HepG2 (cell line): Measurements from ENCODE around the gene HSPB2. TPM values are rescaled to one million over a fixed set of nuclear protein-coding genes. Genes with fewer than 3 reads are reported as not detected.

Source experiments
- ATAC-seq: fragments of 200-7000 bp; cut with Tn5 transposase; 3 replicates; pipeline ENCODE4 v1.9.1; 2020; ENCODE audit warnings: mild to moderate bottlenecking, moderate library complexity
- BruUV-seq: library from RNA; stranded (reverse); fragments of 400-500 nt; replicated peaks from 2 replicates; lab custom pipeline; 2021; lab: Mats Ljungman, UMichigan
- CTCF ChIA-PET: fragments of 300-600 bp; formaldehyde crosslinking; extraction: SDS; loops from one replicate; lab custom pipeline; 2021; ENCODE audit warnings: low total read pairs, inconsistent platforms, low intra/inter-chr PET ratio; lab: Yijun Ruan, JAX
- POLR2A ChIA-PET: fragments of 350-600 bp; sonication (Branson Sonifier 250); formaldehyde crosslinking; loops from one replicate; lab custom pipeline; 2020; ENCODE audit warnings: antibody characterized with exemption, inconsistent platforms; lab: Yijun Ruan, JAX
- DNase-seq: peaks from one replicate; pipeline ENCODE4 v3.0.0-alpha.2; 2015; ENCODE audit warnings: low spot score
- FAIRE-seq: peaks from 3 replicates; lab custom pipeline; 2011; peaks lifted over from hg19 to GRCh38; lab: Jason Lieb, UNC
- H2AFZ ChIP-seq: one replicate; pipeline ENCODE4 v1.6.1; 2011; ENCODE audit warnings: low read length, inconsistent platforms
- H3K27ac ChIP-seq: fragments of 300-600 bp; 3 replicates; pipeline ENCODE4 v1.8.0; 2011; ENCODE audit warnings: mixed run types, mild to moderate bottlenecking, mixed read lengths, low read length, inconsistent platforms; ENCODE audit not compliant: insufficient read depth; ENCODE audit errors: extremely low read length
- H3K27me3 ChIP-seq, 2 experiments: fragments of 200-600 bp in 1 of 2; 2 replicates in 1 of 2; 3 replicates in 1 of 2; pipeline versions ENCODE4 v1.6.0 to v1.8.0; 2011; ENCODE audit warnings: low read length in 2 of 2, mild to moderate bottlenecking in 2 of 2, moderate library complexity in 2 of 2, inconsistent platforms in 1 of 2; ENCODE audit not compliant: insufficient read depth in 2 of 2, control insufficient read depth in 1 of 2
- H3K36me3 ChIP-seq, 2 experiments: fragments of 200-600 bp in 1 of 2; replicated peaks in 1 of 2; 2 replicates in 1 of 2; 3 replicates in 1 of 2; pipeline versions ENCODE4 v1.5.1 to v1.8.0; 2011; ENCODE audit warnings: low read length in 2 of 2, inconsistent platforms in 1 of 2; ENCODE audit not compliant: insufficient read depth in 2 of 2, control insufficient read depth in 1 of 2
- H3K4me1 ChIP-seq: 2 replicates; pipeline ENCODE4 v1.5.1; 2012; ENCODE audit warnings: low read length, inconsistent platforms; ENCODE audit not compliant: insufficient read depth
- H3K4me2 ChIP-seq: 2 replicates; pipeline ENCODE4 v1.6.0; 2011; ENCODE audit warnings: low read depth, low read length, inconsistent platforms
- H3K4me3 ChIP-seq, 3 experiments: fragments of 200-600 bp in 1 of 3; sonication (generic), shearing (Covaris generic) in 1 of 3; replicated peaks in 1 of 3; 2 replicates each; pipeline ENCODE4 v1.5.1; 2011 to 2016; ENCODE audit warnings: low read length in 3 of 3, inconsistent platforms in 2 of 3, low read depth in 2 of 3, mild to moderate bottlenecking in 2 of 3, control low read depth in 1 of 3, mixed read lengths in 1 of 3; ENCODE audit not compliant: insufficient read depth in 1 of 3
- H3K79me2 ChIP-seq: one replicate; pipeline ENCODE4 v1.6.1; 2011; ENCODE audit warnings: low read length, inconsistent platforms; ENCODE audit not compliant: insufficient read depth
- H3K9ac ChIP-seq: 2 replicates; pipeline ENCODE4 v1.6.0; 2011; ENCODE audit warnings: mild to moderate bottlenecking, low read depth, low read length, inconsistent platforms; ENCODE audit not compliant: insufficient read depth
- H3K9me3 ChIP-seq: 2 replicates; pipeline ENCODE4 v1.5.1; 2012; ENCODE audit warnings: mild to moderate bottlenecking, low read length
- H4K20me1 ChIP-seq: 2 replicates; pipeline ENCODE4 v1.6.0; 2011; ENCODE audit warnings: inconsistent platforms, mild to moderate bottlenecking, low read length, moderate library complexity; ENCODE audit not compliant: insufficient read depth
- AGO2 ChIP-seq: fragments of 200-400 bp; formaldehyde crosslinking; optimal IDR thresholded peaks from 2 replicates; pipeline ENCODE3; 2017; ENCODE audit warnings: mild to moderate bottlenecking, low read depth, low read length, moderate library complexity
- CENPT ChIP-seq: sonication (generic); formaldehyde crosslinking; IDR thresholded peaks from 2 replicates; pipeline ENCODE4 v1.8.0; 2022; ENCODE audit warnings: low read depth, mild to moderate bottlenecking, moderate library complexity, missing genetic modification reagents
- MYC ChIP-seq: sonication (generic); formaldehyde crosslinking; IDR thresholded peaks from 2 replicates; pipeline ENCODE4 v1.9.0; 2021; ENCODE audit warnings: missing genetic modification reagents, borderline replicate concordance
- MZF1 ChIP-seq: sonication (generic); formaldehyde crosslinking; IDR thresholded peaks from 2 replicates; pipeline ENCODE4 v1.8.1; 2023; ENCODE audit warnings: mild to moderate bottlenecking, missing genetic modification reagents, borderline replicate concordance
- SIX4 ChIP-seq: sonication (generic); formaldehyde crosslinking; IDR thresholded peaks from 2 replicates; pipeline ENCODE4 v1.4.0; 2020; ENCODE audit warnings: missing genetic modification reagents
- ZNF552 ChIP-seq: sonication (generic); formaldehyde crosslinking; IDR thresholded peaks from 2 replicates; pipeline ENCODE4 v1.9.0; 2022; ENCODE audit warnings: missing genetic modification reagents, mild to moderate bottlenecking, borderline replicate concordance
- ZNF775 ChIP-seq: sonication (generic); formaldehyde crosslinking; IDR thresholded peaks from 2 replicates; pipeline ENCODE4 v1.4.0; 2020; ENCODE audit warnings: missing genetic modification reagents, mild to moderate bottlenecking, moderate library complexity, borderline replicate concordance
- WGBS: methylation state at CpG from one replicate; pipeline ENCODE4 v1.1.6; 2017; ENCODE audit warnings: low lambda C conversion rate; 5-methylcytosine and 5-hydroxymethylcytosine counted together
- in situ Hi-C: cut with HindIII; loops from 2 replicates; pipeline ENCODE4 v1.10.0; 2017; ENCODE audit warnings: low pct_unique_long_range_greater_than_20kb; ENCODE audit not compliant: extremely low pct_ligation_motif_present
- intact Hi-C: fragments of 100-400 bp; cut with micrococcal nuclease; formaldehyde crosslinking; loops from one replicate; pipeline ENCODE4 v1.10.0; 2022; ENCODE audit not compliant: unreplicated experiment
- polyA plus RNA-seq, 8 experiments: library from polyadenylated mRNA; depleted of rRNA in 3 of 8; stranded (reverse) in 7 of 8; unstranded in 1 of 8; fragments of >200 nt; fragmentation: Illumina TruSeq in 4 of 8; extraction: Trizol in 4 of 8; gene quantifications; 2 replicates each; pipeline versions ENCODE4 v1.2.1 to v1.2.3, GENCODE V29; 2011 to 2016; ENCODE audit warnings: low read depth in 4 of 8, missing spikeins in 1 of 8, mixed read lengths in 1 of 8; ENCODE audit not compliant: insufficient read depth in 1 of 8
- total RNA-seq, 5 experiments: library from RNA; depleted of rRNA; stranded (reverse); fragments of >200 nt; fragmentation: Illumina TruSeq; extraction: Trizol; gene quantifications; 2 replicates each; pipeline ENCODE4 v1.2.3, GENCODE V29; 2016; ENCODE audit warnings: low read depth in 1 of 5
- TF ChIP-seq, protein P1 (sequence below): fragments of 450-650 bp; IDR thresholded peaks from 2 replicates; pipeline ENCODE4 v1.6.1; 2017; ENCODE audit warnings: mild to moderate bottlenecking
- TF ChIP-seq, protein P2 (sequence below): sonication (generic); formaldehyde crosslinking; IDR thresholded peaks from 2 replicates; pipeline ENCODE4 v1.5.0; 2020; ENCODE audit warnings: missing genetic modification reagents

HSPB2 gene
- total and polyA plus RNA-seq, 2 of the 13 experiments (the other 11 are each of a cell fraction or from before 2014, with no cell fraction given): 0.04 TPM; not detected in 1

DNA sequence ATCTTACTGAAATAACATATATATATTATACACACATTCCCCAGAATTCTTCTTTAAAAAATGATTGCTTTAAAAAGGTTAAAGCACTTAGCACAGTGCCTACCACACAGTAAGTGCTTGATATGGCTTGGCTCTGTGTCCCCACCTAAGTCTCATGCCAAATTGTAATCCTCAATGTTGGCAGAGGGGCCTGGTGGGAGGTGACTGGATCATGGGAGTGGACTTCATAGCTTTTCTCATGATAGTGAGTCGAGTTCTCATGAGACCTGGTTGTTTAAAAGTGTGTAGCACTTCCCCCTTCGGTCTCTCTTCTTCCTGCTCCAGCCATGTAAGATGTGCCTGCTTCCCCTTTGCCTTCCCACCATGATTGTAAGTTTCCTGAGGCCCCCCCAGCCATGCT lies 7.1 kb upstream of the HSPB2 start:
- no peak for TF ChIP-seq MYC (CRISPR knock-in tag)
- TF ChIP-seq SIX4 (CRISPR knock-in tag): no peak
- TF ChIP-seq, protein P1, sequence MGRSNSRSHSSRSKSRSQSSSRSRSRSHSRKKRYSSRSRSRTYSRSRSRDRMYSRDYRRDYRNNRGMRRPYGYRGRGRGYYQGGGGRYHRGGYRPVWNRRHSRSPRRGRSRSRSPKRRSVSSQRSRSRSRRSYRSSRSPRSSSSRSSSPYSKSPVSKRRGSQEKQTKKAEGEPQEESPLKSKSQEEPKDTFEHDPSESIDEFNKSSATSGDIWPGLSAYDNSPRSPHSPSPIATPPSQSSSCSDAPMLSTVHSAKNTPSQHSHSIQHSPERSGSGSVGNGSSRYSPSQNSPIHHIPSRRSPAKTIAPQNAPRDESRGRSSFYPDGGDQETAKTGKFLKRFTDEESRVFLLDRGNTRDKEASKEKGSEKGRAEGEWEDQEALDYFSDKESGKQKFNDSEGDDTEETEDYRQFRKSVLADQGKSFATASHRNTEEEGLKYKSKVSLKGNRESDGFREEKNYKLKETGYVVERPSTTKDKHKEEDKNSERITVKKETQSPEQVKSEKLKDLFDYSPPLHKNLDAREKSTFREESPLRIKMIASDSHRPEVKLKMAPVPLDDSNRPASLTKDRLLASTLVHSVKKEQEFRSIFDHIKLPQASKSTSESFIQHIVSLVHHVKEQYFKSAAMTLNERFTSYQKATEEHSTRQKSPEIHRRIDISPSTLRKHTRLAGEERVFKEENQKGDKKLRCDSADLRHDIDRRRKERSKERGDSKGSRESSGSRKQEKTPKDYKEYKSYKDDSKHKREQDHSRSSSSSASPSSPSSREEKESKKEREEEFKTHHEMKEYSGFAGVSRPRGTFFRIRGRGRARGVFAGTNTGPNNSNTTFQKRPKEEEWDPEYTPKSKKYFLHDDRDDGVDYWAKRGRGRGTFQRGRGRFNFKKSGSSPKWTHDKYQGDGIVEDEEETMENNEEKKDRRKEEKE: no peak
- TF ChIP-seq, protein P2, sequence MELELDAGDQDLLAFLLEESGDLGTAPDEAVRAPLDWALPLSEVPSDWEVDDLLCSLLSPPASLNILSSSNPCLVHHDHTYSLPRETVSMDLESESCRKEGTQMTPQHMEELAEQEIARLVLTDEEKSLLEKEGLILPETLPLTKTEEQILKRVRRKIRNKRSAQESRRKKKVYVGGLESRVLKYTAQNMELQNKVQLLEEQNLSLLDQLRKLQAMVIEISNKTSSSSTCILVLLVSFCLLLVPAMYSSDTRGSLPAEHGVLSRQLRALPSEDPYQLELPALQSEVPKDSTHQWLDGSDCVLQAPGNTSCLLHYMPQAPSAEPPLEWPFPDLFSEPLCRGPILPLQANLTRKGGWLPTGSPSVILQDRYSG: no peak
- TF ChIP-seq ZNF552 (CRISPR knock-in tag): no peak
- no peak for TF ChIP-seq MZF1 (CRISPR knock-in tag)
- no peak for TF ChIP-seq AGO2
- TF ChIP-seq CENPT (CRISPR knock-in tag): no peak
- no peak for TF ChIP-seq ZNF775
- TF ChIP-seq, all 625 proteins: peak for 0
- Histone ChIP-seq H4K20me1 (no peaks in the 10 kb centered on the region), H3K36me3 (no peaks in the 10 kb centered on the region), H3K27ac (no peak overlapping the region), H3K4me3 (no peak overlapping the region), H3K4me1 (no peaks in the 10 kb centered on the region), H3K27me3 (no peaks in the 10 kb centered on the region), H2AFZ (no peak overlapping the region), H3K9me3 (no peaks in the 10 kb centered on the region), H3K4me2 (no peak overlapping the region), H3K79me2 (no peaks in the 10 kb centered on the region), H3K9ac (no peak overlapping the region)
- FAIRE-seq: no peak
- ChIA-PET POLR2A (no interaction called here), CTCF (no interaction called here)
- BruUV-seq: no TSS peak
- DNase-seq: no peak
- no peak for ATAC-seq
- intact Hi-C loops: no loop called here
- WGBS: 6% methylated on average over 2 of the region's 2 CpGs
- in situ Hi-C loops: no loop called here
